Chondrocyte (in vitro differentiated cells): ENCODE data around the gene BAIAP2L1. TPM values are rescaled to one million over a fixed set of nuclear protein-coding genes. Genes with fewer than 3 reads are reported as not detected.

ENCODE experiments used
- DNase-seq: peaks from one replicate; pipeline ENCODE4 v3.0.0; 2021; ENCODE audit warnings: mixed read lengths, low spot score
- H3K27ac Mint-ChIP-seq: one replicate; pipeline ENCODE4 v1.8.0; 2021; ENCODE audit warnings: mild to moderate bottlenecking, moderate library complexity, mixed read lengths; ENCODE audit not compliant: unreplicated experiment
- H3K27me3 Mint-ChIP-seq: 2 replicates; pipeline ENCODE4 v1.8.0; 2021; ENCODE audit warnings: low read depth, mixed read lengths
- H3K36me3 Mint-ChIP-seq: 2 replicates; pipeline ENCODE4 v1.8.0; 2021; ENCODE audit warnings: low read depth, mixed read lengths
- H3K4me1 Mint-ChIP-seq: 2 replicates; pipeline ENCODE4 v1.8.0; 2021; ENCODE audit warnings: low read depth, mild to moderate bottlenecking, mixed read lengths
- H3K4me3 Mint-ChIP-seq: one replicate; pipeline ENCODE4 v1.8.0; 2021; ENCODE audit warnings: mild to moderate bottlenecking, moderate library complexity, mixed read lengths; ENCODE audit not compliant: unreplicated experiment
- H3K9me3 Mint-ChIP-seq: 2 replicates; pipeline ENCODE4 v1.8.0; 2021; ENCODE audit warnings: low read depth, mixed read lengths
- total RNA-seq: library from RNA; stranded (reverse); gene quantifications from 3 replicates; pipeline ENCODE4 v1.2.1, GENCODE V29; 2021
- TF ChIP-seq, protein P1 (sequence below): fragments of 200-600 bp; sonication (generic); IDR thresholded peaks from 2 replicates; pipeline ENCODE4 v1.5.0; 2021; ENCODE audit warnings: antibody characterized with exemption, mild to moderate bottlenecking, moderate library complexity

BAIAP2L1 gene
- total RNA-seq, 1 donor from 2014 or later = 12.4 TPM

DNA sequence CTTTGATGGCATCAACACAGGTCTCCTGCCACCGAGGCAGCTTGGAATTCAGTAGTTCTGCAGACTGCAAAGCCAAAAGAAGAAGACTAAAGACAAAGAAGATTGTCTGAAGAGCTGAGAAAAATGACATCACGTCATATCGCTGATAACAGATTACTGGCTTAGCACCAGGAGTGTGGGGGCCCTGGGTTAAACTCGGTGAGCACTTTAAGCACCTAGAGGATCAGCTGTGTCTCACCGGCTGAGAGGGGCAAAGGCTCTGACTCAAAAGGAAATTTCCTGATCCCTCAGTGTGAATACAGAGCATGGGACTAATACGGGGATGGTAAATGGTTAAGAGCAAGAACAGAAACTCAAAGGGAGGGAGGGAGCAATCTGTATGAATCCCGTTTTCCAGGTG, 88.7 kb downstream of the BAIAP2L1 start:
- Mint-ChIP-seq H3K4me1 (no peaks in the 10 kb centered on the region), H3K27me3 (no peaks in the 10 kb centered on the region), H3K9me3 (no peaks in the 10 kb centered on the region), H3K36me3 (peaks cover 22% of the 10 kb centered on the region), H3K4me3 (no peak overlapping the region), H3K27ac (no peak overlapping the region)
- DNase-seq = peak; percentile 8
- TF ChIP-seq, protein P1, sequence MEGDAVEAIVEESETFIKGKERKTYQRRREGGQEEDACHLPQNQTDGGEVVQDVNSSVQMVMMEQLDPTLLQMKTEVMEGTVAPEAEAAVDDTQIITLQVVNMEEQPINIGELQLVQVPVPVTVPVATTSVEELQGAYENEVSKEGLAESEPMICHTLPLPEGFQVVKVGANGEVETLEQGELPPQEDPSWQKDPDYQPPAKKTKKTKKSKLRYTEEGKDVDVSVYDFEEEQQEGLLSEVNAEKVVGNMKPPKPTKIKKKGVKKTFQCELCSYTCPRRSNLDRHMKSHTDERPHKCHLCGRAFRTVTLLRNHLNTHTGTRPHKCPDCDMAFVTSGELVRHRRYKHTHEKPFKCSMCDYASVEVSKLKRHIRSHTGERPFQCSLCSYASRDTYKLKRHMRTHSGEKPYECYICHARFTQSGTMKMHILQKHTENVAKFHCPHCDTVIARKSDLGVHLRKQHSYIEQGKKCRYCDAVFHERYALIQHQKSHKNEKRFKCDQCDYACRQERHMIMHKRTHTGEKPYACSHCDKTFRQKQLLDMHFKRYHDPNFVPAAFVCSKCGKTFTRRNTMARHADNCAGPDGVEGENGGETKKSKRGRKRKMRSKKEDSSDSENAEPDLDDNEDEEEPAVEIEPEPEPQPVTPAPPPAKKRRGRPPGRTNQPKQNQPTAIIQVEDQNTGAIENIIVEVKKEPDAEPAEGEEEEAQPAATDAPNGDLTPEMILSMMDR = no peak

DNA sequence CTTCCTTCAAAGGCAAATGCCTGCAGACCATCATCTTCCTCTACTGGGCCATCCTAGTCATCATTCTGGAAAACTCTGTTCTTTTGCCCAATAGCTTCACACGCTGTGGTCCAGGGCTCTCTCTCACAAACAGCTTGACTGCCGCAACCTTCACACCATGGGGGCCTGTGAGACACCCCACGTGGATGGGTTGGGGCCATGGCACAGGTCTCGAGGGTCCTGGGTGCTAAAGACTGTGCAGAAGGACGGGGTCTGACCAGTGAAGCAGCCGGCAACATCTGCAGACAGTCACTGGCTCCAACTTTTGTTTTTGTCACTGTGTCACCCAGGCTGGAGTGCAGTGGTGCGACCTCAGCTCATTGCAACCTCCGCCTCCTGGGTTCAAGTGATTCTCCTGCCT, 91.3 kb downstream of the BAIAP2L1 start:
- TF ChIP-seq, protein P1 = no peak
- Mint-ChIP-seq H3K27me3 (no peaks in the 10 kb centered on the region), H3K9me3 (no peaks in the 10 kb centered on the region), H3K27ac (no peak overlapping the region), H3K36me3 (peaks cover 19% of the 10 kb centered on the region), H3K4me3 (no peak overlapping the region), H3K4me1 (no peaks in the 10 kb centered on the region)
- no peak for DNase-seq

DNA sequence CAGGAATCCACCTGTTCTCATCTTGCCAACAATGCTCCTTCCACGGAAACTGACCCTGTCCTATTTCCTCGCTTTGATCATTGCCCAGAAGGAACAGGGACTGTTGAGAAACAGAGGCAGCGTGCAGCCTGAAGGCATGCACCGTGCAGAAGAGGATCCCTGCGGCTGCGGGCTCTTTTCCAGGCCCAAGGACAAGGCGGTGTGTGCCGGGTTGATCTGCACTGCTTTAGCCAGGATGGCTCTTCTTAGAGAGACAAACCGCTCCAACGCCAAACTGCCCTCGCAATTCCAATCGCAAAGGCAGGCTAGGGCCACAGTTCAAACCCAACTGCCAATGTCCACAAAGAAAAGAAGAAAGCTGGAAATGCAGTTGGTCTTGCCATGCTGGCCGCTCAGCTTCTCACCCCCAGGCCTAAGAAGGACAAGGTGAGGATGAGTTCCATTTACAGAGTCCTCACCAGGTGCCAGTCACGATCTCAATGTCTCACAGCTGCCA, 92.9 kb downstream of the BAIAP2L1 start:
- no peak for DNase-seq
- no peak overlapping the region for H3K4me3 Mint-ChIP-seq

DNA sequence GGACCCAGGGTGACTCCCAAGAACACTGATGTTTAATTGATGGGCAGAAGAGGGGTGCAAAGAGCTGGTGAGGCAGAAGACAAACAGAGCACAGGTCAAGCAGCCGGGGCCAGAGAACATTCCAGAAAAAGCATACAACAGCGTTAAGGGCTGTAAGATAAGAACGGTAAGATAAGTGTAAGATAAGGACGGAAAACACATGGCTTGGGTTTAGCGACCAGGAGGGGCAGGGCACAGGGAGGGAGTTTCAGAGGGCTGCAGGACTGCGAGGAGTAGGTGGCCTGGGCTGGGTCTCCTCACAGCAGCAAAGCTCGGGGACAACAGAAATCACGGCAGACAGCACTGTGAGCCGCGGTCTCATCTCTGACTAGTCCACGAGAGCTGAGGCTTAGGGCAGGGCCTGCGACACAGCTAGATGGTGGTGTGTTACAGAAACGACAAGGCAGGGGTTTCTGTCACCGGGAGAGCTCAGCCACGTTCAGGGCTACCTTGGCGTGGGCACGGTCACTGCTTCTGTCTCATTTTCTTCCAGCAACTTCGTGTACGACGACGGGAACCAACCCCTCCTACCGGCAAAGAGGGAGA, 94.8 kb downstream of the BAIAP2L1 start:
- Mint-ChIP-seq H3K4me1 (no peaks in the 10 kb centered on the region), H3K4me3 (no peak overlapping the region), H3K36me3 (peaks cover 23% of the 10 kb centered on the region), H3K27ac (no peak overlapping the region), H3K9me3 (no peaks in the 10 kb centered on the region), H3K27me3 (no peaks in the 10 kb centered on the region)
- DNase-seq = no peak
- TF ChIP-seq, protein P1 = no peak

More for the DNA sequence above, 92.9 kb downstream of the BAIAP2L1 start:
- Mint-ChIP-seq H3K4me1 (no peaks in the 10 kb centered on the region), H3K9me3 (no peaks in the 10 kb centered on the region), H3K27me3 (no peaks in the 10 kb centered on the region), H3K27ac (no peak overlapping the region), H3K36me3 (peaks cover 21% of the 10 kb centered on the region)
- TF ChIP-seq, protein P1 = no peak

DNA sequence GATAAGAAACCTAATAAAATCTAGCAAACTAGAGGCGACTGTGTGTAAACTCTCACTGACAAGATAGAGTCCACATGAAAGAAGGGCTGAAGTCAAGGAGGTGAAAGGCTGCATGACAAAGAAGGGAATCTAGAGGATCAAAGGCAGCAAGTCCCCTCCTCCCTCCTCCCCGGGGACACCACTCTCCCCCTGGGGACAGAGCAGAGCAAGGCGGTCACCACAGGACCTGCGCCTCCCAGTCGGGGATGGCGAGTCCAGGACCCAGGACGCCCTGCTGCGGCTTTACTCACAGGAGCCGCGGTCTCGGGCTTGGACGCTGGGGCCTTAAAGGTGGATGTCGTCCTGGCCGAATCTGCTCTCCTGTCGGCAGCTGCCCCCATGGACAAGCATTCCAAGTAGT, 97.0 kb downstream of the BAIAP2L1 start:
- Mint-ChIP-seq H3K9me3 (no peaks in the 10 kb centered on the region), H3K27ac (no peak overlapping the region), H3K4me3 (no peak overlapping the region), H3K36me3 (peaks cover 26% of the 10 kb centered on the region), H3K27me3 (no peaks in the 10 kb centered on the region), H3K4me1 (no peaks in the 10 kb centered on the region)
- DNase-seq = no peak
- TF ChIP-seq, protein P1 = no peak
